Measurements from ENCODE around the gene TSKS.

TSKS gene

GRCh38 chr19:49749055-49749716, 13.9 kb downstream of the TSKS start:
- Mint-ChIP-seq H3K4me1 (no peaks in the 10 kb centered on the region), H3K27ac (no peak overlapping the region), H3K36me3 (ENCODE audit: low read depth) (no peaks in the 10 kb centered on the region), H3K27me3 (ENCODE audit: low read depth) (peaks cover 4% of the 10 kb centered on the region), H3K9me3 (peaks cover 12% of the 10 kb centered on the region), H3K4me3 (no peak overlapping the region)
- TF ChIP-seq CTCF (IDR thresholded peaks at IDR 0.05; ENCODE audit: unreplicated experiment in 3 of 3): no peak

GRCh38 chr19:49746206-49746958, 16.7 kb downstream of the TSKS start:
- Mint-ChIP-seq H3K9me3 (peaks cover 9% of the 10 kb centered on the region), H3K36me3 (ENCODE audit: low read depth) (no peaks in the 10 kb centered on the region), H3K27me3 (ENCODE audit: low read depth) (peaks cover 4% of the 10 kb centered on the region), H3K4me3 (no peak overlapping the region), H3K27ac (no peak overlapping the region), H3K4me1 (no peaks in the 10 kb centered on the region)
- no peak for TF ChIP-seq CTCF (IDR thresholded peaks at IDR 0.05; ENCODE audit: unreplicated experiment in 3 of 3)

- no peaks in the 10 kb centered on the region for H3K36me3 Mint-ChIP-seq (ENCODE audit: low read depth)
- H3K9me3 Mint-ChIP-seq: peaks cover 6% of the 10 kb centered on the region
- peaks cover 4% of the 10 kb centered on the region for H3K27me3 Mint-ChIP-seq (ENCODE audit: low read depth)
- H3K4me1 Mint-ChIP-seq: no peaks in the 10 kb centered on the region
- no peak overlapping the region for H3K27ac Mint-ChIP-seq
- no peak overlapping the region for H3K4me3 Mint-ChIP-seq
- TF ChIP-seq CTCF (IDR thresholded peaks at IDR 0.05; ENCODE audit: unreplicated experiment in 3 of 3): no peak
These were observed 18.1 kb downstream of the TSKS start for GRCh38 chr19:49744946-49745381.

GRCh38 chr19:49741210-49741844, 21.8 kb downstream of the TSKS start:
- Mint-ChIP-seq H3K4me1 (no peaks in the 10 kb centered on the region), H3K4me3 (no peak overlapping the region), H3K27me3 (ENCODE audit: low read depth) (no peaks in the 10 kb centered on the region), H3K27ac (peak overlapping the region in 1 of 3 experiments; percentile 34), H3K9me3 (no peaks in the 10 kb centered on the region), H3K36me3 (ENCODE audit: low read depth) (no peaks in the 10 kb centered on the region)
- no peak for TF ChIP-seq CTCF (IDR thresholded peaks at IDR 0.05; ENCODE audit: unreplicated experiment in 3 of 3)

GRCh38 chr19:49739933-49740332, 23.2 kb downstream of the TSKS start:
- H3K9me3 Mint-ChIP-seq: no peaks in the 10 kb centered on the region
- no peaks in the 10 kb centered on the region for H3K27me3 Mint-ChIP-seq (ENCODE audit: low read depth)
- no peaks in the 10 kb centered on the region for H3K4me1 Mint-ChIP-seq
- TF ChIP-seq CTCF (IDR thresholded peaks at IDR 0.05; ENCODE audit: unreplicated experiment in 3 of 3): no peak
- H3K36me3 Mint-ChIP-seq (ENCODE audit: low read depth): no peaks in the 10 kb centered on the region
- H3K27ac Mint-ChIP-seq: no peak overlapping the region
- H3K4me3 Mint-ChIP-seq: no peak overlapping the region

Measured in nephron (organoid).